GM18909 (cell line): ENCODE measurements around the gene CILP2.

Experiments used
- ATAC-seq: cut with Tn5 transposase; IDR thresholded peaks from one replicate; pipeline ENCODE4 v1.9.1; 2021; ENCODE audit warnings: mild to moderate bottlenecking; ENCODE audit not compliant: unreplicated experiment, poor library complexity

The CILP2 gene

DNA sequence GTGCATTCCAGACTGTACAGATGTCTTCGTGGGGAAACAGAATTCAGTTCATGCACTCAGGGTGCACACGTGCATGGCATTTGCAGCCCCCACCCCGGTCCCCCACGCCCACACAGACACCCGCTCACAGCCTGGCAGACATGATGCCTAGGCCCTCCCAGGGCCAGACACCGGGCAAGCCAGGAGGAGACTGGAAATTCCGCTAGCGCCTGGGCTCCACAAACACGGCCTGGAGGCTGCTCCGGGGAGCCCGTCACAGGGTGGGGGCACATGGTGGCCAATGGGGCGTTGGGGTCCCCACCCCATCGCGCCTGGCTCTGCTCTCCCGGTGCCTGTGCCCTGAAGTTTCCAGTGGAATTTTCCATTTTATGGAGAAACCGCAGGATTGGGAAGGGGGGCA is 3.6 kb downstream of the CILP2 start:
- ATAC-seq: no peak

GRCh38 chr19:19542507-19542906 is 4.4 kb downstream of the CILP2 start:
- no peak for ATAC-seq

- ATAC-seq: no peak
These were observed 5.0 kb downstream of the CILP2 start for GRCh38 chr19:19543101-19543500.

DNA sequence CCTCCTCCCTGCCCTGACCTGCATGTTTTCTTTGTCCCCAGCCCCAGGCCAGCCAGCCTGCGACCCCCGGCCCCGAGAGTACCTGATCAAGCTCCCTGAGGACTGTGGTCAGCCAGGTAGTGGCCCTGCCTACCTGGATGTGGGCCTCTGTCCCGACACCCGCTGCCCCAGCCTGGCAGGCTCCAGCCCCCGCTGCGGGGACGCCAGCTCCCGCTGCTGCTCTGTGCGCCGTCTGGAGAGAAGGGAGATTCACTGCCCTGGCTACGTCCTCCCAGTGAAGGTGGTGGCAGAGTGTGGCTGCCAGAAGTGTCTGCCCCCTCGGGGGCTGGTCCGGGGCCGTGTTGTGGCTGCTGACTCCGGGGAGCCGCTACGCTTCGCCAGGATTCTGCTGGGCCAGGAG is 5.6 kb downstream of the CILP2 start:
- no peak for ATAC-seq

- no peak for ATAC-seq
These were observed 6.3 kb downstream of the CILP2 start for GRCh38 chr19:19544257-19544953.

GRCh38 chr19:19544954-19545591 is 7.0 kb downstream of the CILP2 start:
- ATAC-seq: no peak

GRCh38 chr19:19545707-19546106 is 7.6 kb downstream of the CILP2 start:
- no peak for ATAC-seq

DNA sequence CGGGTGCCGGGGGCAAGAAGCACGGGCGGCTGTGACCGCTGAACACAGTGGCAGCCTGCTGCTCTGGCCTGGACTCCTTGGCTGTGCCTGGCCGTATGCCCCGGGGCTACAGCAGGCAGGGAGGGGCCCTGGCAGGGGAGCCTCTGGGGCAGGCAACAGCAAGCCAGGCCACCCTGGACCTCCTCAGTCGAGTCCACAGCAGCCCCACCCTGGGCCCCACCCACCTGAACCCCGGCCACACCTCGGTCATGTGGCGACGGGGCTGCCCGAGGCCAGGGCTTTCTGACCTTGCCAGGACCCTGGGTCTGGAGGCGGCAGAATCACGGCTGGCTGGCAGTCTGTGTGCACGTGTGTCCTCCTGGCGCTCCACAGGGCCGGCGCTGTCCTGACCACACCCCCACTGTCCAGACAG is 8.7 kb downstream of the CILP2 start:
- no peak for ATAC-seq

- no peak for ATAC-seq
These were observed 9.7 kb downstream of the CILP2 start for GRCh38 chr19:19547674-19548336.

GRCh38 chr19:19548915-19549759 is 11.1 kb downstream of the CILP2 start:
- ATAC-seq: no peak

DNA sequence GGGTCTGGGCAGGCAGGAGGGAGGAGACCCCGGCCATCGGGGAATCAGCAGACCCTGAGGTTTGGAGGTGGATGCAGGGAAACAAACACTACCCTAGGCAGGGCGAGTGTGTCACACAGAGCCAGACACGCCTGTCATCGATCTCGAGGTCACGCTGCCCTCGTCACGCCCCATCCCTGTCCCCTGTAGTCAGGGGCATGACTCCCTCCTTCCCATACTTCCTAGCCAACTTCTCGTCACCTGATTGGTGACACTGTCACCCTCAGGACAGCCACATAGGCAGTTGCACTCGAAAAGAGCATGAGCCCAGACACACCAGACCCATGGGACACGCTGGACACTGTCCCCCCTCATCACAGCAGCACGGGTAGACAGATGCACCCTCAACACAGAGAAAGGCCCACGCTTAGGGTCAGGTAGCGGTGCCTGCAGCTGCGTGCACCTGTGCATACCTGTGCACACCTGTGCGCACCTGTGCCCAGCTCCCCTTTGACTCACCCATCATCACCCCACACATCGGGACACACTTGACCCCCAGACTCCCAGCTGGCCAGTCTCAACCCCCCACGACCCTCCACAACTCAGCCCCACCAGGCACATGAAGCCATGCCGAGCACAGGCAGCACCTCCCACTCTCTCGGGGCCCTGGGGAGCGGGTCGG is 11.9 kb downstream of the CILP2 start:
- ATAC-seq: no peak

DNA sequence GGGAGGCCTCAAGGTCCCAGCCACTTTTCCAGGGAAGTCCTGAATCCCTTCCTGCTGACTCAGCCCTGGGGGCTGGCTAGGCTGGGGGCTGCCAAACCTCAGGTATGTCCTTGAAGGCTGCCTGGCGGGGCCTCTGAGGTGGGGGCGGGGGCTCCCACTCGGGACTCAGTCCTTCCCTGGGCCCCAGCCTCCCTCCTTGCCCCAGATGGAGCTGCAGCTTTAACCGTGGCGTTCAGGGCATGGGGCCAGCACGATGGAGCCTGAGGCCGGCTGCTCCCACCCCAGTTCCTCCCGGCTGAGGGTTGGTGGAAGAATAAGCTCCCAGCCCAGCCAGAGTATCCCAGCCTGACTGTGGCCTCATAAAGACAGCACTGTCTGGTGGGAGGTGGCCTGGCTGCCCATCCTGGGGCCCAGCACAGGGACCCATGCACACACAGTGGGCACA is 12.4 kb downstream of the CILP2 start:
- no peak for ATAC-seq

- no peak for ATAC-seq
These were observed 13.1 kb downstream of the CILP2 start for GRCh38 chr19:19550972-19551852.

GRCh38 chr19:19551853-19552192 is 13.8 kb downstream of the CILP2 start:
- ATAC-seq: no peak

DNA sequence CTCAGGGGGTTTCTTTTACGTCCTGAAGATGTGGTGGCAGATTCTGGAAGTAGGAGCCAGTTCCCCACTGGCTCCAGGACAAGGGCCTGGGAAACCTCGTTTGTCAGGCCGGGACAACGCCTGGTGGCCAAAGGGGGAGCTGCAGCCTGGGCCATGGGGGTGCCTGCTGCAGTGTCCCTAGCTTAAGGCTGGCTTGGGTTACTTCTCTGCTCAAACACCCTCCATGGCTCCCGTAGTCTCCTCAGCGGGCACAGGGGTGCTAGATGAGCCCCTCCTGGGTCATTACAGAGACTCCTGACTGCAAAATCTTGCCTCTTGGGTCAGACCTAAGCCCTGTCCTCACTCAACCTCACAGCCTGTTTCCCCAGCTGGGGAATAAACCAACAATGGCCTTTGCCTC is 14.7 kb downstream of the CILP2 start:
- no peak for ATAC-seq

- no peak for ATAC-seq
These were observed 15.6 kb downstream of the CILP2 start for GRCh38 chr19:19553670-19554069.

DNA sequence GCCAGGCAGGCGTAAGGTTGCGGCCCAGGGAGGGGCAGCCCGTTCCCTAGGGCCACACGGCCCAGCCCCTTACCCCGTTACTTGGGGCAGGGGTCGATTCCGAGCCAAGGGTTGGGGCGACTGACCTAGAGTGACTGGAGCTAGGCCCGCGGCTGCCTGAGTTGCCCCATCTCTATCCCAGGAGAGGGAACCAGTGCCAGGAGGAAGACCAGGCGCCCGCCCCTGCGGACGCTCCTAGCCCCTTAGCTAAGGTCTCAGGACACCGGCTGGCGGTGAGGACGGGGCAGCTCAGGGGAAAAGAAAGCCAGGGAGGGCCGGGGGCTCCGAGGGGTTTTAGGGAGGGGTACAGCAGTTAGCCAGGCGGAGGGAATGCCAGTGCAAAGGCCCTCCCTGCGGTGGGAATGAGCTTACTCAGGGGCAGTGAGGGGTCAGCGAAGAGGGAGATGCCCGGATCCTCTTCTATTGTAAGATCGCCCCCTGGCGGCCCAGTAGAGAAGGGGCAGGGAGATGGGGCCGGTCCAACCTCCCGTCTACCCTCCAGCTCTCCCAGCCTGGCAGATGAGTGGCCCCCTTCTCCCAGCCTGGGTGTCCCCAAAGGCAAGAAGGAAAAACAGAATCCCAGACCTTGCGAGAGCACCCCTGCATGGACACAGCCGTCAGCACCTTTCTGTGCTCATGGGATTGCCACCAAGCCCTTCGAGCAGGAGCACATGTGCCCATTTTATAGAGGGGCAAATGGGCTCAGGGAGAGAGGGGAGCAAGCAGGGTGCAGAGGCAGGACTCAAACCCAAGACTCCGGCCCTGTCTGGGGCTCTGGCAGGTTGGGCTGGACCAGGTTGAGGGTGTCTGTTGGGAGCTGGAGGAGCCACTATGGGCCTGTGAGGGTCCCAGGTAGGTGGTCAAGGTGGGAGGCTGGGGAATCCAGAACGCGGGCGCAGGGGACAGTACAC is 16.3 kb downstream of the CILP2 start:
- ATAC-seq: no peak

- ATAC-seq: no peak
These were observed 20.0 kb downstream of the CILP2 start for GRCh38 chr19:19558055-19558454.
